ENCODE data around the gene TASL. TPM values are rescaled to one million over a fixed set of nuclear protein-coding genes. Genes with fewer than 3 reads are reported as not detected.
A peak's percentile ranks its signal among the peaks of the same experiment; 100 is the strongest.

TASL gene
- polyA plus RNA-seq, 1 donor (not counting 4 experiments of a cell fraction or from before 2014, with no cell fraction given): not detected

- dilution Hi-C loops (cut with MboI; ENCODE audit: extremely low pct_ligation_motif_present, low sequenced_read_pairs): no loop called here
- no peaks in the 10 kb centered on the region for H3K36me3 ChIP-seq (ENCODE audit: control insufficient read depth in 2 of 2, extremely low read depth in 1 of 2, insufficient read depth in 2 of 2, low read length in 2 of 2)
- H3K9me1 ChIP-seq (ENCODE audit: control insufficient read depth, extremely low read depth, insufficient read depth, low read length): no peaks in the 10 kb centered on the region
- H2AFZ ChIP-seq (ENCODE audit: control insufficient read depth, low read length): no peak overlapping the region
- no peak for TF ChIP-seq CTCF (optimal IDR thresholded peaks at IDR 0.05 in 1 of 3, IDR thresholded peaks at IDR 0.05 in 1 of 3, conservative IDR thresholded peaks at IDR 0.05 in 1 of 3; ENCODE audit: extremely low read depth in 1 of 3, insufficient read depth in 2 of 3, low read length in 3 of 3)
- no peak for TF ChIP-seq EZH2 (IDR thresholded peaks at IDR 0.05; ENCODE audit: low read length)
- H3K4me1 ChIP-seq (ENCODE audit: control insufficient read depth, extremely low read depth, insufficient read depth, low read length): peaks cover 5% of the 10 kb centered on the region
- no peaks in the 10 kb centered on the region for H4K20me1 ChIP-seq (ENCODE audit: control insufficient read depth, extremely low read depth, insufficient read depth, low read length)
- peaks cover 6% of the 10 kb centered on the region for H3K9me3 ChIP-seq (ENCODE audit: control insufficient read depth, low read depth, low read length)
- H3K27ac ChIP-seq (ENCODE audit: control insufficient read depth, insufficient read depth, low read length): no peak overlapping the region
- no peaks in the 10 kb centered on the region for H3K79me2 ChIP-seq (ENCODE audit: control insufficient read depth, insufficient read depth, low read length)
- no peak overlapping the region for H3K4me3 ChIP-seq (ENCODE audit: control insufficient read depth in 2 of 3, extremely low read depth in 1 of 3, insufficient read depth in 2 of 3, low read depth in 1 of 3, low read length in 3 of 3)
- DNase-seq (ENCODE audit: low read depth, low spot score): no peak
- H3K27me3 ChIP-seq (ENCODE audit: control insufficient read depth, extremely low read depth, insufficient read depth, low read length): no peaks in the 10 kb centered on the region
- H3K9ac ChIP-seq (ENCODE audit: control insufficient read depth, extremely low read depth, insufficient read depth, low read length): no peak overlapping the region
- H3K4me2 ChIP-seq (ENCODE audit: control insufficient read depth, extremely low read depth, insufficient read depth, low read depth, low read length): no peak overlapping the region
- no peak for FAIRE-seq
Measured at GRCh38 chrX:30622361-30622760, 44.8 kb upstream of the TASL start.

GRCh38 chrX:30620980-30621618, 43.5 kb upstream of the TASL start:
- Histone ChIP-seq H3K9me3 (ENCODE audit: control insufficient read depth, low read depth, low read length) (peaks cover 6% of the 10 kb centered on the region), H3K27ac (ENCODE audit: control insufficient read depth, insufficient read depth, low read length) (no peak overlapping the region), H3K27me3 (ENCODE audit: control insufficient read depth, extremely low read depth, insufficient read depth, low read length) (no peaks in the 10 kb centered on the region), H3K4me1 (ENCODE audit: control insufficient read depth, extremely low read depth, insufficient read depth, low read length) (peaks cover 5% of the 10 kb centered on the region), H3K9me1 (ENCODE audit: control insufficient read depth, extremely low read depth, insufficient read depth, low read length) (no peaks in the 10 kb centered on the region), H3K4me3 (ENCODE audit: control insufficient read depth in 2 of 3, extremely low read depth in 1 of 3, insufficient read depth in 2 of 3, low read depth in 1 of 3, low read length in 3 of 3) (no peak overlapping the region), H3K79me2 (ENCODE audit: control insufficient read depth, insufficient read depth, low read length) (no peaks in the 10 kb centered on the region), H4K20me1 (ENCODE audit: control insufficient read depth, extremely low read depth, insufficient read depth, low read length) (no peaks in the 10 kb centered on the region), H3K36me3 (ENCODE audit: control insufficient read depth in 2 of 2, extremely low read depth in 1 of 2, insufficient read depth in 2 of 2, low read length in 2 of 2) (no peaks in the 10 kb centered on the region), H3K9ac (ENCODE audit: control insufficient read depth, extremely low read depth, insufficient read depth, low read length) (no peak overlapping the region), H3K4me2 (ENCODE audit: control insufficient read depth, extremely low read depth, insufficient read depth, low read depth, low read length) (no peak overlapping the region), H2AFZ (ENCODE audit: control insufficient read depth, low read length) (no peak overlapping the region)
- dilution Hi-C loops (cut with MboI; ENCODE audit: extremely low pct_ligation_motif_present, low sequenced_read_pairs): no loop called here
- TF ChIP-seq EZH2 (IDR thresholded peaks at IDR 0.05; ENCODE audit: low read length): no peak
- TF ChIP-seq CTCF (optimal IDR thresholded peaks at IDR 0.05 in 1 of 3, IDR thresholded peaks at IDR 0.05 in 1 of 3, conservative IDR thresholded peaks at IDR 0.05 in 1 of 3; ENCODE audit: extremely low read depth in 1 of 3, insufficient read depth in 2 of 3, low read length in 3 of 3): no peak
- FAIRE-seq (peak; percentile 64), DNase-seq (ENCODE audit: low read depth, low spot score) (no peak)

Measured in keratinocyte (primary cell).